K562 (cell line): ENCODE measurements around the gene CD248. TPM values are rescaled to one million over a fixed set of nuclear protein-coding genes. Genes with fewer than 3 reads are reported as not detected.
A peak's percentile ranks its signal among the peaks of the same experiment; 100 is the strongest.

ENCODE experiments used
- ATAC-seq: fragments of 200-7000 bp; cut with Tn5 transposase; 3 replicates; pipeline ENCODE4 v1.9.1; 2020; ENCODE audit warnings: moderate library complexity
- Bru-seq: library from RNA; stranded (reverse); fragments of 400-500 nt; gene quantifications from one replicate; lab custom pipeline; 2021; lab: Mats Ljungman, UMichigan
- BruChase-seq, 2 experiments: library from RNA; stranded (reverse); fragments of 400-500 nt; gene quantifications; one replicate each; lab custom pipeline; 2021; lab: Mats Ljungman, UMichigan
- BruUV-seq: library from RNA; stranded (reverse); fragments of 400-500 nt; replicated peaks from 2 replicates; lab custom pipeline; 2021; lab: Mats Ljungman, UMichigan
- CTCF ChIA-PET: fragments of 300-600 bp; formaldehyde crosslinking; extraction: SDS; loops from one replicate; lab custom pipeline; 2021; ENCODE audit warnings: low intra/inter-chr PET ratio; lab: Yijun Ruan, JAX
- POLR2A ChIA-PET: fragments of 300-600, 350-650 bp; sonication (Branson Sonifier 250); formaldehyde crosslinking; extraction: SDS; loops from one replicate; lab custom pipeline; 2021; ENCODE audit warnings: antibody characterized with exemption, inconsistent platforms; lab: Yijun Ruan, JAX
- DNase-seq, 4 experiments: peaks; one replicate each; pipeline versions ENCODE4 v3.0.0 to v3.0.0-alpha.2; 2011 to 2018; ENCODE audit warnings: low spot score in 3 of 4, mixed read lengths in 3 of 4; ENCODE audit errors: extremely low read depth in 1 of 4
- FAIRE-seq: peaks from 2 replicates; lab custom pipeline; 2011; peaks lifted over from hg19 to GRCh38; lab: Jason Lieb, UNC
- H2AFZ ChIP-seq: 2 replicates; pipeline ENCODE4 v1.6.0; 2011; ENCODE audit warnings: low read depth, low read length, control low read depth, inconsistent platforms
- H3K27ac ChIP-seq: fragments of 200-600 bp; 3 replicates; pipeline ENCODE4 v1.8.0; 2011; ENCODE audit warnings: low read depth, mild to moderate bottlenecking, control low read depth, inconsistent platforms, low read length, moderate library complexity, mixed read lengths; ENCODE audit errors: extremely low read depth
- H3K27me3 ChIP-seq, 2 experiments: fragments of 300-600 bp in 1 of 2; 2 replicates in 1 of 2; 3 replicates in 1 of 2; pipeline versions ENCODE4 v1.6.0 to v1.8.0; 2011; ENCODE audit warnings: inconsistent platforms in 2 of 2, low read length in 2 of 2, mild to moderate bottlenecking in 1 of 2, mixed read lengths in 1 of 2, moderate library complexity in 1 of 2; ENCODE audit not compliant: control insufficient read depth in 2 of 2, insufficient read depth in 2 of 2
- H3K36me3 ChIP-seq: fragments of 300-600 bp; 3 replicates; pipeline ENCODE4 v1.8.0; 2011; ENCODE audit warnings: mild to moderate bottlenecking, low read length, inconsistent platforms; ENCODE audit not compliant: control insufficient read depth, insufficient read depth
- H3K4me1 ChIP-seq, 2 experiments: fragments of 200-600 bp in 1 of 2; replicated peaks in 1 of 2; 2 replicates in 1 of 2; 3 replicates in 1 of 2; pipeline versions ENCODE4 v1.5.1 to v1.8.0; 2011; ENCODE audit warnings: inconsistent platforms in 2 of 2, low read length in 2 of 2, mild to moderate bottlenecking in 1 of 2, mixed read lengths in 1 of 2, moderate library complexity in 1 of 2; ENCODE audit not compliant: control insufficient read depth in 2 of 2, insufficient read depth in 2 of 2
- H3K4me2 ChIP-seq: 2 replicates; pipeline ENCODE4 v1.6.1; 2011; ENCODE audit warnings: low read length, control low read depth, inconsistent platforms, mixed read lengths; ENCODE audit not compliant: insufficient read depth
- H3K4me3 ChIP-seq: fragments of 200-600 bp; sonication (generic), shearing (Covaris generic); 2 replicates; pipeline ENCODE4 v1.5.1; 2016; ENCODE audit warnings: control low read depth, inconsistent platforms
- H3K79me2 ChIP-seq: fragments of 200-600 bp; 3 replicates; pipeline ENCODE4 v1.8.0; 2011; ENCODE audit warnings: low read length, inconsistent platforms; ENCODE audit not compliant: control insufficient read depth, insufficient read depth
- H3K9ac ChIP-seq, 2 experiments: 2 replicates each; pipeline versions ENCODE4 v1.6.0 to v1.6.1; 2011; ENCODE audit warnings: low read depth in 2 of 2, low read length in 2 of 2, control low read depth in 1 of 2, inconsistent platforms in 1 of 2, mild to moderate bottlenecking in 1 of 2, mixed read lengths in 1 of 2; ENCODE audit not compliant: insufficient read depth in 1 of 2
- H3K9me1 ChIP-seq: one replicate; pipeline ENCODE4 v1.6.0; 2011; ENCODE audit warnings: inconsistent platforms, mild to moderate bottlenecking, low read length, moderate library complexity; ENCODE audit not compliant: control insufficient read depth, insufficient read depth
- H3K9me3 ChIP-seq: replicated peaks from 2 replicates; pipeline ENCODE4 v1.5.1; 2011; ENCODE audit warnings: low read depth, low read length, inconsistent platforms; ENCODE audit not compliant: control insufficient read depth, insufficient read depth
- H4K20me1 ChIP-seq: replicated peaks from 2 replicates; pipeline ENCODE4 v1.6.1; 2011; ENCODE audit warnings: low read length, inconsistent platforms, mixed read lengths; ENCODE audit not compliant: control insufficient read depth, insufficient read depth
- CBX3 ChIP-seq, 2 experiments: IDR thresholded peaks; 1 replicate in 1 of 2; 2 replicates in 1 of 2; pipeline ENCODE4 v1.6.1; 2012; ENCODE audit warnings: inconsistent platforms in 2 of 2, low read length in 2 of 2, borderline replicate concordance in 1 of 2, control low read depth in 1 of 2
- CXXC5 ChIP-seq: fragments of 250-450 bp; sonication (Bioruptor Pico); IDR thresholded peaks from 2 replicates; pipeline ENCODE4 v1.8.0; 2022; ENCODE audit warnings: inconsistent platforms, mild to moderate bottlenecking, moderate library complexity
- GABPB2 ChIP-seq: fragments of 250-450 bp; sonication (Bioruptor Pico); conservative IDR thresholded peaks from 2 replicates; pipeline ENCODE4 v1.5.1; 2021; ENCODE audit warnings: mild to moderate bottlenecking
- MYBL2 ChIP-seq, 2 experiments: fragments of 450-650 bp in 1 of 2; sonication (generic) in 1 of 2; formaldehyde crosslinking in 1 of 2; IDR thresholded peaks; 2 replicates each; pipeline versions ENCODE4 v1.6.1 to v1.8.1; 2017 to 2022; ENCODE audit warnings: borderline replicate concordance in 1 of 2, inconsistent platforms in 1 of 2, low read depth in 1 of 2, mild to moderate bottlenecking in 1 of 2, missing genetic modification reagents in 1 of 2, moderate library complexity in 1 of 2
- OTX1 ChIP-seq: fragments of 450-650 bp; formaldehyde crosslinking; IDR thresholded peaks from 2 replicates; pipeline ENCODE4 v1.4.0; 2022; ENCODE audit warnings: mild to moderate bottlenecking
- RUNX1 ChIP-seq: sonication (generic); IDR thresholded peaks from 2 replicates; pipeline ENCODE4 v1.6.1; 2016; ENCODE audit warnings: antibody characterized with exemption, low read depth
- SREBF2 ChIP-seq: sonication (generic); formaldehyde crosslinking; IDR thresholded peaks from 2 replicates; pipeline ENCODE4 v1.4.0; 2020; ENCODE audit warnings: mild to moderate bottlenecking, missing genetic modification reagents
- USF1 ChIP-seq: sonication (generic); formaldehyde crosslinking; IDR thresholded peaks from 2 replicates; pipeline ENCODE4 v1.9.0; 2022; ENCODE audit warnings: mild to moderate bottlenecking, missing genetic modification reagents
- ZBED1 ChIP-seq: IDR thresholded peaks from 2 replicates; pipeline ENCODE4 v1.6.1; 2014
- ZBTB1 ChIP-seq: sonication (generic); formaldehyde crosslinking; IDR thresholded peaks from 2 replicates; pipeline ENCODE4 v1.8.1; 2023; ENCODE audit warnings: missing genetic modification reagents, low read depth, mild to moderate bottlenecking, borderline replicate concordance
- ZFPM2 ChIP-seq: fragments of 250-450 bp; sonication (Bioruptor Pico); IDR thresholded peaks from 2 replicates; pipeline ENCODE4 v1.5.1; 2022; ENCODE audit warnings: mild to moderate bottlenecking
- ZNF121 ChIP-seq: sonication (generic); formaldehyde crosslinking; conservative IDR thresholded peaks from 2 replicates; pipeline ENCODE4 v1.8.0; 2022; ENCODE audit warnings: missing genetic modification reagents
- ZNF41 ChIP-seq: fragments of 250-450 bp; sonication (Bioruptor Pico); conservative IDR thresholded peaks from 2 replicates; pipeline ENCODE4 v1.4.0; 2020; ENCODE audit warnings: mild to moderate bottlenecking
- WGBS: fragments of 100-300 bp; shearing (Covaris generic); methylation state at CpG from one replicate; pipeline ENCODE4 v1.1.6; 2016; ENCODE audit warnings: low coverage, mixed read lengths; ENCODE audit not compliant: insufficient coverage; ENCODE audit errors: missing lambda C conversion rate; 5-methylcytosine and 5-hydroxymethylcytosine counted together
- in situ Hi-C: fragments of 300-500 bp; cut with MboI; formaldehyde crosslinking; loops from 4 replicates; pipeline ENCODE4 v1.15.0; 2018; ENCODE audit warnings: inconsistent platforms, mixed read lengths
- intact Hi-C: fragments of 100-400 bp; cut with micrococcal nuclease; formaldehyde crosslinking; loops from 2 replicates; pipeline ENCODE4 v1.14.2; 2022
- long read RNA-seq, 3 experiments: library from polyadenylated mRNA in 2 of 3; library from RNA in 1 of 3; unstranded in 2 of 3; stranded (forward) in 1 of 3; transcript quantifications; one replicate each; pipeline ENCODE4 v2.0.0, GENCODE V29; 2019 to 2022
- polyA minus RNA-seq, 3 experiments: library from RNA; depleted of rRNA, polyadenylated mRNA; stranded (reverse); fragments of >200 nt; gene quantifications; 2 replicates each; pipeline ENCODE4 v1.2.3, GENCODE V29; 2011
- polyA plus RNA-seq, 8 experiments: library from polyadenylated mRNA; depleted of rRNA in 4 of 8; stranded (reverse) in 5 of 8; unstranded in 3 of 8; fragments of >200 nt; fragmentation: Nextera tagmentation in 2 of 8; fragmentation: Illumina TruSeq in 1 of 8; extraction: Ambion mirVana in 2 of 8; extraction: Trizol in 1 of 8; gene quantifications; 2 replicates each; pipeline versions ENCODE4 v1.2.1 to v1.2.3, GENCODE V29; 2011 to 2014; ENCODE audit warnings: inconsistent platforms in 1 of 8, missing spikeins in 1 of 8
- total RNA-seq, 7 experiments: library from RNA; depleted of rRNA in 6 of 7; stranded (reverse); fragments of >200 nt in 6 of 7; fragmentation: Illumina TruSeq in 2 of 7; extraction: Trizol in 2 of 7; gene quantifications; 2 replicates each; pipeline versions ENCODE4 v1.2.1 to v1.2.3, GENCODE V29; 2011 to 2021; ENCODE audit warnings: low replicate concordance in 1 of 7
- TF ChIP-seq, protein P1 (sequence below), 2 experiments: IDR thresholded peaks; 2 replicates each; pipeline ENCODE4 v1.6.1; 2011; ENCODE audit warnings: borderline replicate concordance in 1 of 2, control low read depth in 1 of 2, low read depth in 1 of 2, low read length in 1 of 2, mild to moderate bottlenecking in 1 of 2, mixed read lengths in 1 of 2, moderate library complexity in 1 of 2; ENCODE audit not compliant: insufficient read depth in 1 of 2, insufficient read length in 1 of 2, poor library complexity in 1 of 2, severe bottlenecking in 1 of 2; ENCODE audit errors: extremely low read depth in 1 of 2
- TF ChIP-seq, protein P2 (sequence below): IDR thresholded peaks from 2 replicates; pipeline ENCODE4 v1.6.1; 2012; ENCODE audit warnings: low read depth, low read length, improper control_type of control experiment, borderline replicate concordance

CD248 gene
- not detected in 2 replicates for total RNA-seq (2011; cell fraction: chromatin; rRNA removed; ENCODE audit: low replicate concordance)
- total RNA-seq (2011; cell fraction: nucleolus; rRNA removed), result not detected in 2 replicates
- total RNA-seq (2011; cell fraction: nucleoplasm; rRNA removed), result not detected in 2 replicates
- not detected in 2 replicates for total RNA-seq (2014; rRNA removed)
- total RNA-seq (2014; rRNA removed; fragmentation: Illumina TruSeq; extraction: Trizol), result not detected in 2 replicates
- not detected in 2 replicates for total RNA-seq (2015; rRNA removed; fragmentation: Illumina TruSeq; extraction: Trizol)
- total RNA-seq (2021), result 0.09 and 0.20 TPM in 2 replicates
- polyA plus RNA-seq (2011; rRNA removed), result not detected in 2 replicates
- polyA plus RNA-seq (2011; cell fraction: cytosol; rRNA removed), result not detected in 2 replicates
- not detected in 2 replicates for polyA plus RNA-seq (2011; cell fraction: nucleus; rRNA removed)
- 0.04 TPM in 1 of 2 replicates, not detected in the other for polyA plus RNA-seq (2012)
- not detected in 2 replicates for polyA plus RNA-seq (2014; fragmentation: Illumina TruSeq; extraction: Trizol)
- polyA plus RNA-seq (2014; fragmentation: Nextera tagmentation; extraction: Ambion mirVana), result not detected
- polyA plus RNA-seq (2014; rRNA removed), result not detected in 2 replicates
- polyA minus RNA-seq (2011; rRNA and poly(A)+ RNA removed), result not detected in 2 replicates
- polyA minus RNA-seq (2011; cell fraction: cytosol; rRNA and poly(A)+ RNA removed), result not detected in 2 replicates
- polyA minus RNA-seq (2011; cell fraction: nucleus; rRNA and poly(A)+ RNA removed), result not detected in 2 replicates
- not detected for Bru-seq, nascent RNA
- BruChase-seq, experiment 1, labeled RNA remaining after a 2-hour chase, result not detected
- not detected for BruChase-seq, experiment 2, labeled RNA remaining after a 6-hour chase
- long read RNA-seq, experiment 1, result 0 reads
- long read RNA-seq, experiment 2, result 0 reads
- long read RNA-seq, experiment 3, result 0 reads

DNA sequence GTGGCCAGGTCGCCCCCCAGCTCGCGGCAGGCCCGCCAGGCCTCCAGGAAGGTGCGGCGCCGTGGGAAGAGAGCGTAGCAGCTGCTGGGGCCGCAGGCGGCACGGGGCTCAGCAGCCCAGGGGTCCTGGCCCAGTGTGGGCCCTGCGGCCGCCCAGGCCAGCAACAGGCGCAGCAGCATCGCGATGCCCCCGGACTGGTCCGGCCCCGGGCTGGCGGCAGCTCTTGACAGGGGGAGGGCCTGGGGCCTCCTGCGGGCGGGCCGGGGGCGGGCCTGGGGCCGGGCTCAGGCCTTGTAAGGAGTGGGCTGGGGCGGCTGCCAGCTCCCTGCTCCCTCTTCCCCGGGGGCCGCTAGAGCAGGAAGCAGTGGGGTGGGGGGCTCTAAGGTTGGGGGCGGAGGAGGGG, at the start of gene CD248:
Gene CD248 (minus strand): TSS at position 196 of the 403 bp plus-strand sequence. CDS start 17 bp downstream, at position 179.
- BruUV-seq, result no TSS peak
- POLR2A ChIA-PET, result interaction anchor here (0.6 kb wide), 1 partner anchor 76 kb away, joined by 3 read pairs; no protein-coding TSS in a partner anchor

More for the DNA sequence above, at the start of gene CD248:
- in situ Hi-C loops, result no loop called here
- FAIRE-seq, result no peak
- H3K9ac ChIP-seq, result peak within 1 kb of the TSS in 1 of 2 experiments; percentile 50; a peak in 2 of 4 replicates
- no peak for TF ChIP-seq ZBTB1 (CRISPR knock-in tag)
- TF ChIP-seq ZBED1, result no peak
- no peak for TF ChIP-seq CXXC5 (CRISPR knock-in tag)
- TF ChIP-seq, protein P1, sequence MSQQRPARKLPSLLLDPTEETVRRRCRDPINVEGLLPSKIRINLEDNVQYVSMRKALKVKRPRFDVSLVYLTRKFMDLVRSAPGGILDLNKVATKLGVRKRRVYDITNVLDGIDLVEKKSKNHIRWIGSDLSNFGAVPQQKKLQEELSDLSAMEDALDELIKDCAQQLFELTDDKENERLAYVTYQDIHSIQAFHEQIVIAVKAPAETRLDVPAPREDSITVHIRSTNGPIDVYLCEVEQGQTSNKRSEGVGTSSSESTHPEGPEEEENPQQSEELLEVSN (IDR thresholded peaks at IDR 0.05; ENCODE audit: borderline replicate concordance in 1 of 2, extremely low read depth in 1 of 2, insufficient read depth in 1 of 2, insufficient read length in 1 of 2, low read depth in 1 of 2, low read length in 1 of 2, poor library complexity in 1 of 2, severe bottlenecking in 1 of 2), result no peak
- TF ChIP-seq ZNF121, result no peak
- no peak for TF ChIP-seq ZFPM2 (CRISPR knock-in tag)
- TF ChIP-seq USF1 (CRISPR knock-in tag), result no peak
- TF ChIP-seq RUNX1, result no peak
- no peak for TF ChIP-seq OTX1 (CRISPR knock-in tag)
- no peak for TF ChIP-seq SREBF2 (CRISPR knock-in tag)
- no peak for TF ChIP-seq GABPB2
- TF ChIP-seq, protein P2, sequence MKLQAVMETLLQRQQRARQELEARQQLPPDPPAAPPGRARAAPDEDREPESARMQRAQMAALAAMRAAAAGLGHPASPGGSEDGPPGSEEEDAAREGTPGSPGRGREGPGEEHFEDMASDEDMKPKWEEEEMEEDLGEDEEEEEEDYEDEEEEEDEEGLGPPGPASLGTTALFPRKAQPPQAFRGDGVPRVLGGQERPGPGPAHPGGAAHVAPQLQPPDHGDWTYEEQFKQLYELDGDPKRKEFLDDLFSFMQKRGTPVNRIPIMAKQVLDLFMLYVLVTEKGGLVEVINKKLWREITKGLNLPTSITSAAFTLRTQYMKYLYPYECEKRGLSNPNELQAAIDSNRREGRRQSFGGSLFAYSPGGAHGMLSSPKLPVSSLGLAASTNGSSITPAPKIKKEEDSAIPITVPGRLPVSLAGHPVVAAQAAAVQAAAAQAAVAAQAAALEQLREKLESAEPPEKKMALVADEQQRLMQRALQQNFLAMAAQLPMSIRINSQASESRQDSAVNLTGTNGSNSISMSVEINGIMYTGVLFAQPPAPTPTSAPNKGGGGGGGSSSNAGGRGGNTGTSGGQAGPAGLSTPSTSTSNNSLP, result no peak
- TF ChIP-seq CBX3 (IDR thresholded peaks at IDR 0.05; ENCODE audit: borderline replicate concordance in 1 of 2, low read length in 2 of 2), result no peak
- no peak for TF ChIP-seq ZNF41 (CRISPR knock-in tag)
- TF ChIP-seq MYBL2 (IDR thresholded peaks at IDR 0.05; ENCODE audit: low read depth), result no peak
- TF ChIP-seq MYBL2 (CRISPR knock-in tag; IDR thresholded peaks at IDR 0.05; ENCODE audit: borderline replicate concordance), result no peak
- no peak for DNase-seq
- H3K79me2 ChIP-seq, result no peaks in the 10 kb centered on the region
- no peaks in the 10 kb centered on the region for H3K9me3 ChIP-seq
- H3K27ac ChIP-seq, result no peak within 1 kb of the TSS
- H3K4me3 ChIP-seq, result no peak within 1 kb of the TSS
- H3K36me3 ChIP-seq, result no peaks in the 10 kb centered on the region
- no peaks in the 10 kb centered on the region for H4K20me1 ChIP-seq
- H3K4me1 ChIP-seq, result peaks cover 6 to 60% of the 10 kb centered on the region in 2 experiments
- no peaks in the 10 kb centered on the region for H3K9me1 ChIP-seq
- no peak within 1 kb of the TSS for H3K4me2 ChIP-seq
- H3K27me3 ChIP-seq, result no peaks in the 10 kb centered on the region
- intact Hi-C loops, result no loop called here
- CTCF ChIA-PET, result no interaction called here
- WGBS, result 71% methylated on average over 19 of the region's 29 CpGs
- H2AFZ ChIP-seq, result no peak within 1 kb of the TSS
- ATAC-seq, result no peak
